Dedifferentiated amniotic fluid mesenchymal stem cell (primary cell): Measurements from ENCODE around the gene SLC26A11.
A peak's percentile ranks its signal among the peaks of the same experiment; 100 is the strongest.
"Not testable (repeated sequence)": the region's sequence is repeated elsewhere in the genome, so short reads cannot be mapped to it uniquely, and the experiment has no call there.

ENCODE experiments used
- DNase-seq: peaks from one replicate; pipeline ENCODE4 v3.0.0-alpha.2; 2016; ENCODE audit errors: extremely low spot score

Gene SLC26A11

DNA sequence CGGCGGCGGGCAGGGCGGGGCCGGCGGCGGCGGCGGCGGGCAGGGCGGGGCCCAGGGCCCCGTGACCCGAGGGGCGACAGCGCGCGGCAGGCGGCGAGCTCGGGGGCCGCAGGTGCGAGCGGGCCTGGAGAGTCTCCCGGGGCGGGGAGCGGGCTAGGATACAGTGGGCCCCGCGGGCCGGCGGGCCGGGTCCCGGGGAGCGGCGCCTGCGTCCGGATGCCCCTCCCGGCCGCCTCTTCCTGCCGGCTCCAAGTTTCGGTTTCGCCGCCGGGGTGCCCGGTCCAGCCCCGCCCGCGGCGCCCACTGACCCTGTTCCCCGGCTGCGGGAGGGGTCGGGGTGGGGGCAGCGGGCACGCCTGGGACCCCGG, 40.5 kb downstream of the SLC26A11 start, which contains the start of gene RNF213:
Gene RNF213, plus strand, starts transcription at position 62 of the 368 bp plus-strand sequence. CDS start 2,830 bp downstream, outside the sequence.
- no peak for DNase-seq

DNA sequence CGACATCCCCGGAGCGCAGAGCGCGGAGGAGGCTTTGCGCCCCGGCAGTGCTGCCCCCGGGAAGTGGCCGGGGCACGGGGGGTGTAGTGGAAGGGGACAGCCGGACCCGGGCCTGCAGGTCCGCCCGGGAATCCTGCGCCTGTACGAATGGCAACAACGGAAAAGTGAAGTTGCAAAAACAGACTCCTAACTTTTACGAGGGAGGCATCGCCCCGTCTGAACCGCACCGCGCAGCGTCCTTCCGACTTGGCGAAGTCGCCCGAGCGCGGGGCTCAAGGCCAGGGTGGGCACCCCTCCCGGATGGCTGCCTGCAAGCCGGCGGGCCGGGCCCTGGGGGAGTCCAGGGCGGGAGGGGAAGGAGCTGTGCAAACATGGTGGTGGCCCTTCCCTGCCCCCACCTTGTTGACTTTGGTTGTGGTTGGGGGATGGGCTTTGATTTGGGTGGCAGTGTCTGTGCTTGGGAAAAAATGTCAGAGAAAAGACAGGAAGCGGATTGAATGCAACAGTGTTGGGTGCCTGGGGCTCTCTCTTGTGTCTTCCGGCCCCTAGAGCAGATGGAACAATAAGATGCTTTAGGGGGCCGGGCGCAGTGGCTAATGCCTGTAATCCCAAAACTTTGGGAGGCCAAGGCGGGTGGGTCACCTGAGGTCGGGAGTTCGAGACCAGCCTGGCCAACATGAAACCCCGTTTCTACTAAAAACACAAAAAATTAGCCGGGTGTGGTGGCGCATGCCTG, 41.1 kb downstream of the SLC26A11 start:
- DNase-seq = no peak

DNA sequence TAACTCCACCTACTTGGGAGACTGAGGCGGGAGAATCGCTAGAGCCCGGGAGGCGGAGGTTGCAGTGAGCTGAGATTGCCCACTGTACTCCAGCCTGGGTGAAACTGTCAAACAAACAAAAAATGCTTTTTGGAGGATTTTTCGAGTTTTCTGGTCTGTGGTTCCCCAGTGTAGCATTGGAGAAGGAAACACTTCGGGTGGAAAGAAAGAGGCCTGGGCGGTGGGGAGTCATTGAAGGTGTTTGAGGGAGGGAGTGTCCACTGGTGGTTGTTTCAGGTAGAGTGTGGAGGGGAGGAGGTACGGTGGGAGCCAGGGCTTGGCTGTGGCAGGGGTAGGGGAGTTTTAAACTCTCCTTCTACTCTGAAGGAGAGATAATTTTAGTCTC, 41.7 kb downstream of the SLC26A11 start:
- DNase-seq = no peak

DNA sequence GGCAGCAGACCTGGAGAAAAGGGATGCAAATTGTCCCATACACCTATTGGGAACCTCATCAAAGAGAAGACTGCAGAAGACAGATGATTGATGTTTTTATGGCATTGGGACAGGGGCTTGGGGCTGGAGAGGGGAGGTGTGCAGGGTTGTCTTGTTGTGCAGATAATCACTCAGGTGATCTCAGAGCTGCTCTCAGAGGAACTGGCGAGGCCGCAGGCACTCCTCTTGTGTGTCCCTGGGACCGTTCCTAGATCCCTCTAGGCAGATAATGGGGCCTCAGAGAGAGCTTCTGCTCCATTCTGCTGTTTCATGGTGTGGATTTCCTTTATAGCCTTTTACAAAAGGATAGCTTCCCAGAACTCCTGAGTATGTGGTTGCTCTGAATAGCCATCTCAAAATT, 42.1 kb downstream of the SLC26A11 start:
- DNase-seq = no peak

DNA sequence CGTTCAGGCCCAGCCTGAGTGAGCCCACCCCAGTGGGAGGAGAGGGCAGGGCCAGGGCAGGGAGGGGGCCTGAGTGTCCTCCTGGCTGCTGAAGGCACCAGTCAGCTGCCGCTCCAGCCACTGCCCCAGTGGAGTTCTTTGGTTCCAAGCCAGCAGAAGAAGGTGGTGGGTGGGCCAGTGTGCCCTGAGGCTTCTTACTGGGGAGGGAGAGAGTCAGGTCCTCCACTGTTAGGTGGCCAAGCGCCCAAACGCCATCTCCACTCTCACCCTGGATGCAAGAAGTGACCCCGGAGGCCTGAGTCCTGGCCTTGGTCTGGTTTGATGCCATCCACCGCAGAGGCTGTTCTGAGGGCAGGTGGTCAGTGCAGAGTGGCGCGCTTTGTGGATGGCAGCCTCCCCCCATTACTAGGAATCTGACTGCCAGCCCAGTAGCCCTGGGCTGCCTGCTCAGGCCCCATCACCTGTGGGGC, 42.6 kb downstream of the SLC26A11 start:
- DNase-seq = no peak

DNA sequence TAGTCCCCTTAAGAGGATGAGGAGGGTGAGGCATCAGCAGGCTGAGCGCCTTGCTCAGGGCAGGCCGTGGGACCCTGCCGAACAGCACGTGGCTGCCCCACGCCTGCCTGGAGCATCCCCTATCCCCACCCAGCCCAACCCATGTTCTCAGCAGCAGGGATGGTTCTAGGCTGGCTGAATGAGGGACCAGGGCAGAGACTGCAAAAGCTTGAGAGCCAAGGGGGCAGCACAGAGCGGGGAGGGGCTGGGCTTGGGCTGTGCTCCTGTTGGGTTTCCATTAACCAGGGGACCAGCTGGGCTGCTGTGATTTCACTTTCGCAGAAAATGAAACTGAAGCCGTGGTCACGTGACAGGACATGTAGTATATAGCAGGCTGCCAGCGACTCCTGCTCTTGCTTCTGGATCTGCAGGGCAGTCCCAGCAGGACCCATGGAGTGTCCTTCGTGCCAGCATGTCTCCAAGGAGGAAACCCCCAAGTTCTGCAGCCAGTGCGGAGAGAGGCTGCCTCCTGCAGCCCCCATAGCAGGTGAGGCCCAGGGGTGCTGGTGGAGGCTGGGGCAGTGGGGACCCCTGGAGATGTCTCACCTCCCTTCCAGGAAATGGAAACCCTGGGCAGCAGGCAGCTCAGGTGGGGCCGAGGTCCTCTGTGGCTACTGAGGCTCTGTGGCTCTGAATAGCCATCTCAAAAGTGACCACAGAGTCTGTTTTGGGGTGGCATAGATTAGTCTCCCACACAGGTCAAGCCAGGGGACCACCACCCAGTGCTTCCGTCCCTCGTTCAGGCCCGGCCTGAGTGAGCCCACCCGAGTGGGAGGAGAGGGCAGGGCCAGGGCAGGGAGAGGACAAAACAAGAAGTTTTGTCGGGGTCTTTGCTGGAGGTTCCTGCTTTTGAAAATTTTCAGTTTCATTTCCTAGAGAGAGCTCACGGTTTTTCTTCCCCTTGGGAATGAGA, 43.3 kb downstream of the SLC26A11 start:
- DNase-seq = no peak

DNA sequence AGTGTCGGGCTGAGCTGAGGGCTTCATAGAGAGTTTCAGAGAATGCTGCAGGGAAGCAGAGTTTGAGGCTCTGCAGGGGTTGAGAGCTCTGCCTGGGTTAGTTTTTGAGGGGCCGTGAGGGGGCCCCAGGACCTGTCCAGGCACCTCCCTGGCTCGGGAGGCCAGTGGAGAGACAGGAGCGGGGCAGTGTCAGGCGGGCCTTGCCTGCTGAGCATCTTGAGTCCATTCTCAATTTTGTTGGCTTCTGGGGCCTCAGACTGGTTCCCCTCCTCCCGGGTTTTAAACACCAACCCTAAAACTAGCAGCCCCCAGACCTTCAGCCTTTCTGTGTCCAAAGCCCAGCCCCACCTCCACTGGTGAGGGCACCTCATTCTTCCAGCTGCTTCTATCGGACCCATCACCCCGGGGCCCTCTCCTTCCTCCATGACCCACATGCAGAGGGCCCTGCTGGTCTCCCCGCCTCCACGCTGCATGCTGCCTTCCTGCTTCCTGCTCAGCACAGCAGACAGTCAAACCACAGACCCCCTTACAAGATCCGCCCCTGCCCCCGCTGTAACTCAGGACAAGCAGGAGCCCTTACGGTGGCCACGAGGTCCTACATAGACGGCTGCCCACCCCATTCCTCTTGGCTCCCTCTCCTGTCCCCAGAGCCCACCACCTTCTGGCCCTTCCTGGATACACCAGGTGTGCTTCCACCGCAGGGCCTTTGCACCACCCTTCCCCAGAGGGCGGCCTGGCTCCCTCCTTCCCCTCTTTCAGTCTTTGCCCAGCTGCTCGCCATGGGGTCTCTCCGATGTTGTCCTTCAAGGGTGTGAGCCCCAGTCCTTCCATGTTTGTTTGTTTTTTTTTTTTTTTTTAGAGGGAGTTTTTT, 44.2 kb downstream of the SLC26A11 start:
- DNase-seq = no peak

DNA sequence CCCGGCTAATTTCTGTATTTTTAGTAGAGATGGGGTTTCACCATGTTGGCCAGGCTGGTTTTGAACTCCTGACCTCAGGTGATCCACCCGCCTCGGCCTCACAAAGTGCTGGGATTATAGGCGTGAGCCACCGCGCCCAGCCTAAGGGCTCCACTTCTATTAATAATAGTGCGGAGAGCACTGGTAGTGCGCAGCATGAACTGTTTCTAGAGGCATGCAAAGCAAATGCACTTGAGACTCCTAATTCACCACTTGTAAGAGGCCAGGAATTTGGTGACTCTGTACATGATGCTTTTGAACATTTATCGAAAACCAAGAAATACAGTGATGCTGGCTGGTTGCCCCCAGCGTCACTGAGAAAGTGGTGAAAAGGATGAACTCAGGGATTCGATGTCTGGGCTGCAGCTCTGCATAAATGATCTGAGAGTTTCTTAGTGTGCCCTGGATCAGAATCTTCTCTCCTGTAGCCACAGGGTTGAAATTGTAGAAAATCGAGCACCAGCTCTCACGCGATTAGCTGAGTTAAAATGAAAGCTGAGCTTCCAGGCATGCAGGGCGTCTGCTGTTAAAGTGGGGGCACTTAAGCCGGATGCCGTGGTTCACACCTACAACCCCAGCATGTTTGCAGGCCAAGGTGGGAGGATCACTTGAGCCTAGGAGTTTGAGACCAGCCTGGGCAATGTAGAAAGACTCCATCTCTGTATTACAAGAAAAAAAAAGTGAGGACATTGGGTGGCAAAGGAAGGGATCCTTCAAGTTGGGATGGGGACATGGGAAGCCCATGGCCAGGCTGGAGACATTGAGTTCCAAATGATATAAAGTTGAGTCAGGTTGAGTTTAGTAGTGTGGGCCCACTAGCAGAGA, 45.2 kb downstream of the SLC26A11 start:
- DNase-seq = no peak

DNA sequence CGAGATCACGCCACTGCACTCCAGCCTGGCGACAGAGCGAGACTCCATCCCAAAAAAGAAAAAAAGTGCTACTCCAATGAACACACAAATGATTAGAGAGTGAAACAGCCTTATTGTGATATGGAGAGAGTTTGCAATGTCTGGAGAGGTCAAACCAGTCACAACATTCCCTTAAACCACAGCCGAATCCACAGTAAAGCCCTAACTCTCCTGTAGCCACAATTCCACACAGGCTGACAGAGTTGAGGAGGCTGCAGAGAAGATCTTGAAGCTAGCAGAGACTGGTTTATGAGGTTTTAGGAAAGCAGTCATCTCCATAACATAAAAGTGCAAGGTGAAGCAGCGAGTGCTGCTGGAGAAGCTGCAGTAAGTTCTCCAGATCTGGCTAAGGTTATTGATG, 47.2 kb downstream of the SLC26A11 start:
- DNase-seq = no peak

DNA sequence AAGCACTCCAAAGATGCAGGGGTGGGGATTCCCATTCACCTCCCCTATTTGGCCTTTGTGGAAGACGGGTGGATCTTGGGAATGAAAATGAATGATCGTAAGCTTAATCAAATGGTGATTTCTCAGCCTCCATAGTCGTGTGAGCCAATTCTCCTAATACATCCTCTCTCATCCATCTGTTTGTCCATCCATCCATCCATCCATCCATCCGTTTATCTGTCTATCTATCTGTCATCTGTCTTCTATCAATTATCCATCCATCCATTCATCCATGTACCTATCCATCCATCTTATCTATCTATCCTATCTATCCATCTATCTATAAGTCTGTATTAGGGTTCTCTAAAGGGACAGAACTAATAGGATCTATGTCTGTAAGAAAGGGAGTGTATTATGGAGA, 48.2 kb downstream of the SLC26A11 start:
- no peak for DNase-seq

DNA sequence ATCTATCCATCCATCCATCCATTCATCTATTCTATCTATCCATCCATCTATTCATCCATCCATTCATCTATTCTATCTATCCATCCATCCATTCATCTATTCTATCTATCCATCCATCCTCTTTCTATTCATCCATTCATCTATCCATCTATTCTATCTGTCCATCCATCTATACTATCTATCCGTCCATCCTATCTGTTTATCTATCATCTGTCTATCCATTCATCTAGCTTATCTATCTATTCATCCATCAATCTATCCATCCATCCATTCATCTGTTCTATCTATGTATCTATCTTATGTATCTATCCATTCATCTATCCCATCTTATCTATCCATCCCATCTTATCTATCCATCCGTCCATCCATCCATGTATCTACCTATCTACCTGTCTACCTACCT, 49.2 kb downstream of the SLC26A11 start:
- DNase-seq = no peak

DNA sequence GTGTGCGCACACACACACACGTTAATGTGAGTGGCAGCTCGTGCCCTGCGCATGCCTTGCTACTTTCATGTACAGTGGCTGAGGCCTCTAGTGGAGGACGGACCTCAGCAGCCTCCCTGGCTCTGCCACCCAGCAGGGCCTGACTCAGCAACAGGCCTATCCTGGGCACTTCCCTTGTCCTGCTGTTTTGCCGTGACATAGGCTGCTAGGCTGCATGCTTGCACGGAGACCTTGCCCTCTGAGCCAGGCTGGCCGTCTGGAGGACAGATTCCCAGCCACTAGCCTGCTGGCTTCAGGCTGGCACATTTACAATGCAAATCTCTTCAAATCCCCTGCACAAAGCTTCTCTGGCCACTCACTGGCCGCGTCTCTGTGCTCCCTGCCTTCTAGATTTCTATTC, 49.9 kb downstream of the SLC26A11 start:
- no peak for DNase-seq

DNA sequence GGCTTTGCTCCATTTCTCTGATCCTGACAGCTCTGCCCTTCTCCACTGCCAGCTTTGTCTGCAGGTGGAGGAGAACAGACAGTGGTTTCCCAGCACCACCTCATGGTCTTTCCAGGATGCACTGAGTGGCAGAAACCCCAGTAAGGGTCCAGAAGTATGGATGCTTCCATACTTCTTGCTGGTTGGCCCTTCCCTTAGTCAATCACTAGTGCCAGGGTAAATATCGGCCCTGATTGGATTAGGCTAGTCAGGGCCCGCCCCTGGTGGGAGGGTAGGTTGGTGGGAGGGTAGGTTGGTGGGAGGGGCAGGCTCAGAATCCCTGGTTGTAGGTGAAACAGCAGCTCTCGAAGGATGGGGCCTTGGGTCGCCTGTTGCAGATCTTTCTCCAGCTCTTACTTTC, 50.6 kb downstream of the SLC26A11 start:
- no peak for DNase-seq

DNA sequence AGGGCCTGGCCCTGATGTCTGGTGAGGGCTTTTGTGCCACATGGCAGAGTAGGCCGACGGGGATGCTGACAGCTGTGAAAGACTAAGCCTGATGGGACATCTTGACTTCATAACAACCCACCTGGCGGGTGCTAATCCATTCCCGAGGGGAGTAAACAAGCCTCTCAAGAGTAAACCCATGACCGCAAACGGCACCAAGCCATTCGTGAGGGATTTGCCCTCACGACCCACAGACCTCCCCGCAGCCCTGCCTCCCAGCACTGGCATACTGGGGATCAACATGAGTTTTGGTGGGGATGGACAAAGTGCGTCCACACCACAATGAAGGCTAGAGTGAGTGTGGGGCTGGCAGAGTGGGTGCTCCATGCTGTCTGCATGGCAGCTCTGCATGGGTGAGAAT, 52.1 kb downstream of the SLC26A11 start:
- DNase-seq = no peak

DNA sequence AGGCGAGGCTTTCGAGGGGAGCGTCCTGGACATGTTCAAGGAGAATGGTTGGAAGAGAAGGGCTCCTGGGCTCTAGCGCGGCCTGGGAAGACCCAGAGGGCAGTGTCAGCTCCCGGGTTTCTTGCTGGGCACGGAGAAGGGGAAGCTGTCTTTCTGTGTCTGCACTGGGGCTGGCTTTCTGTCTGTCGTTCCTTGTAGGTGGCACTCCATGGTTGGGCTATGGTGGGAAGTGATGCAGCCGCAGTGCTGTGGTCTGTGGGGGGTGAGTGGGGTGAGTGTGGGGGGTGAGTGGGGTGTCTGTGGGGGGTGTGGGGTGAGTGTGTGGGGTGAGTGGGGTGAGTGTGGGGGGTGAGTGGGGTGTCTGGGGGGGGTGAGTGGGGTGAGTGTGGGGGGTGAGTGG, 54.1 kb downstream of the SLC26A11 start:
- DNase-seq = no peak

DNA sequence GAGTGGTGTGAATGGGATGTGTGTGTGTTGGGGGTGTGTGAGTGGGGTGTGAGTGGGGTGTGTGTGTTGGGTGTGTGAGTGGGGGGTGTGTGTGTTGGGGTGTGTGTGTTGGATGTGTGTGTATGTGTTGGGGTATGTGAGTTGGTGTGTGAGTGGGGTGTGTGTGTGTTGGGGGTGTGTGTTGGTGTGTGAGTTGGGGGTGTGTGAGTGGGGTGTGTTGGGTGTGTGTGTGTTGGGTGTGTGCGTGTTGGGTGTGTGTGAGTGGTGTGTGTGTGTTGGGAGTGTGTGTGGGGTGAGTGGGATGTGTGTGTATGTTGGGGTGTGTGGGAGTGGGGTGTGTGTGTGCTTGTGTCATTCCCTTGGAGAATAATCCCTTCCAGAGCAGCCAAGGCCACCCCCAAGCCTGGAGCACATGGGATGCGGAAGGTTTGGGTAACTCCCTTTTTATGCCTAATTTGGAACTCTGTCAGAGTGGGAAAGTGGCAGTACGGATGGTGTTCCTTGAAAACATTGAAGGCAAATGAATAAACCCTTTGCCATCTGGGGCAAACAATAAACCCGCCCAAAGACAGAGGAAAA, 54.7 kb downstream of the SLC26A11 start:
- no peak for DNase-seq

DNA sequence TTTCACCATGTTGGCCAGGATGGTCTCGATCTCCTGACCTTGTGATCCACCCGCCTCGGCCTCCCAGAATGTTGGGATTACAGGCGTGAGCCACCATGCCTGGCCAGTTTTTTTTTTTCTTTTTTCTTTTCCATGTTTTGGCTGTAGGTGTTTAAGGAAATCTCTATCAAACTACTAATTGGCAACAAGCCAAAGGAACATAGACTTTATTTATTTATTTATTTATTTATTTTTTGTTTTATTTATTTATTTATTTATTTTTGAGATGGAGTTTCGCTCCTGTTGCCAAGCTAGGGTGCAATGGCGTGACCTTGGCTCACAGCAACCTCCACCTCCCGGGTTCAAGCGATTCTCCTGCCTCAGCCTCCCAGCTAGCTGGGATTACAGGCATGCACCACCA, 55.6 kb downstream of the SLC26A11 start:
- DNase-seq = not testable (repeated sequence)

DNA sequence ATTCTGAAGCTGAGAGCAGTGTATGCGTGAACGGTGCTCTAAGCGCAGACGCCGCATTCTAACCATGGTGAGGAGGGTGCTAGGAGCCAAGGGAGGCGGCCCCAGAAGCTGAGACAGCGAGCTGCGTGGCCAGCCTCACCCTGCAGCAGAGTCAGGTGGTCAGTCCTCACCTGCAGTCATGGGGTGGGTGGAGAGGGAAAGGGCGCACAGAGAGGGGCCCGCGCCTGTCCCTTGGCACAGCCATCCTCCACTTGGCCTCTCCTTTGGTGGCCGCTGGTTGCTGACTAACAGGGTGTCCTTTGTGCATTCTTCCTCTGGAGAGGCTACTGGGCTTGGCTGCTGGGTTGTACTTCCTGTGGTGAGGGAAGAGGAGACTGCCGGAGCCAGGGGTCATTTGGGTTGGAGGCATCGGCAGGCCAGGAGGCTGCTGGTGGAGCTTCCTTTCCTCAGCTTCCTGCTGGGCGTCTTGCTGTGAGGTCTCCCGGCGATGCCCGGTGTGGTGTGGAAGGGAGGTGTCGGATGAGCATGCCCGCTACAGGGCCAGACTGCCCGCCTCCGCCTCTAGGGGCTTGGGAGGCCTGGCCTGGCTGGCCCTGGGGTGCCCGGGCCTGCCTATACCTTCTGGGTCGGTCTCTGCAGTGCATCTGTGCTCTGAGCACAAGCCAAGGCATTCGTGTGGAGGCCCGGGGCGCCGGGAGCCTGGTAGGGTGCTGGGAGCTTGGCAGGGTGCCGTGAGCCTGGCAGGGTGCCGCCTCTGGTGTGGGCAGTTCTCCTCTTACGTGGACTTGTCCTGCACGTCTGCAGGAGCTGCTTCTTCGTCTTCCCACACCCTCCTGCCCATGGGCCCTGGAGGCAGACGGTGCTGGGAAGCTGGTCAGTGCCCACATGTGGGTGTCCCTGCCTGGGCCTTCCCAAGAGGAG, 57.8 kb downstream of the SLC26A11 start:
- no peak for DNase-seq

DNA sequence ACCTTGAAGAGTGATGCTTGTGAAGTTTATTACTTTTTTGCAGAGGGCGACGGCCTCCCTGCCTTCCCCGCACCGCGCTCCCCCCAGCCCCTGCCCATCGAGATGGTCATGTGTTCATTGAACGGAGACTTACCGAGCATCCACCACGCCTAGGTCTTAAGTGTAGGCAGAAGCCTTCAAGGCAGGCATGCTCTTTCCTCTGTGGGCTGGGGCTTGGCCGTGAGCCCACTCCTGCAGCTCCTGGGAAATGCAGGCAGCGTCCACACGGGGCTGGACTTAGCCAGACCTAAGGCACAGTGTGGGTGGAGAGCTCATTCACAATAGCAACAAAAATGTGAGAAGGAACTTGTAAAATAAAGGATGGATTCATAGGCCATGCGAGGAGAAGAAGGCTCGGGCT, 59.7 kb downstream of the SLC26A11 start:
- peak; percentile 77 for DNase-seq
